Medulla oblongata (tissue), 1 donor: Measurements from ENCODE around the gene VPS8.

Source experiments
- DNase-seq: peaks from one replicate; pipeline ENCODE4 v3.0.0-alpha.2; 2015; ENCODE audit errors: extremely low spot score

The VPS8 gene

DNA sequence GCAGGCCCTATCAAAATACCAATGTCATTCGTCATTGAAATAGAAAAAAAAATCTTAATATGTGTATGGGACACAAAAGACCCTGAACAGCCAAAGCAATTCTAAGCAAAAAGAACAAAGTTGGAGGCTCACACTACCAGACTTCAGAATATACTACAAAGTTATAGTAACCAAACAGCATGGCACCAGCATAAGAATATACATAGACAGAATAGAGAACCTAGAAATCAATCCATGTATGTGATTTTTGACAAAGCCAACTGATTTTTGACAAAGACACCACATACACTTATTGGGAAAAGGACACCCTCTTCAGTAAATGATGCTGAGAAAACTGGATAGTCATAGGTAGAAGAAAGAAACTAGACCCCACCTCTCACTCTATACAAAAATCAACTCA is 245.9 kb downstream of the VPS8 start:
- DNase-seq: no peak

GRCh38 chr3:185058796-185059195 is 246.8 kb downstream of the VPS8 start:
- no peak for DNase-seq

GRCh38 chr3:185059766-185060165 is 247.8 kb downstream of the VPS8 start:
- DNase-seq: no peak

- DNase-seq: no peak
Observed at GRCh38 chr3:185060655-185061054, 248.7 kb downstream of the VPS8 start.

DNA sequence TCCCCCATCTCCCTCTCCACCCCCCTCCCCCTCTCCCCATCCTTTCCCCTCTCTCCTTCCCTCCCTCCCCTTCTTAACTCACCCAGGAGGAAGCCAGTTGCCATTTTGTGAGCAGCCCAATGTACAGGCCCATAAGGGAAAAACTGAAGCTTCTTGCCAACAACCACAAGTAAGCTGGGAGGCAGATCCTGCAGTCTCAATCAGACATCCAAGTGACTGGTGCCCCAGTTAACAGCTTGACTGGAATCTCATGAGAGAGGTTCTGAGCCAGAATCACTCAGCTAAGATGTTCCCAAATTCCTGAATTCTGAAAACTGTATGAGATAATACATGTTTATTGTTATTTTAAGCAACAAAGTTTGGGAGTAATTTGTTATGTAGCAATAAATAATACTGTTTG is 250.2 kb downstream of the VPS8 start:
- DNase-seq: no peak

DNA sequence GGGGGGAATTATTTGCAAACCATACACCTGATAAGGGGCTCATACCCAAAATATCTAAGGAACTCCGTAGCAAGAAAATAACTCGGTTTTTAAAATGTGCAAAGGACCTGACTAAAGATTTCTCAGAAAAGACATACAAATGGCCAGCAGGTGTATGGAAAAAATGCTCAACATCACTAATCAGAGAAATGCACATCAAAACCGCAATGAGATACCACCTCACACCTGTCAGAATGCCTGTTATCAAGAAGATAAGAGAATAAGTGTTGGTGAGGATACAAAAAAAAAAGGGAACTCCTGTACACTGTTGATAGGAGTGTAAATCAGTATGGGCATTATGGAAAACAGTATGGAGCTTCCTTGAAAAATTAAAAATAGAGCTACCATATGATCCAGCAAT is 251.5 kb downstream of the VPS8 start:
- DNase-seq: no peak

- no peak for DNase-seq
Observed at GRCh38 chr3:185065059-185065458, 253.1 kb downstream of the VPS8 start.

DNA sequence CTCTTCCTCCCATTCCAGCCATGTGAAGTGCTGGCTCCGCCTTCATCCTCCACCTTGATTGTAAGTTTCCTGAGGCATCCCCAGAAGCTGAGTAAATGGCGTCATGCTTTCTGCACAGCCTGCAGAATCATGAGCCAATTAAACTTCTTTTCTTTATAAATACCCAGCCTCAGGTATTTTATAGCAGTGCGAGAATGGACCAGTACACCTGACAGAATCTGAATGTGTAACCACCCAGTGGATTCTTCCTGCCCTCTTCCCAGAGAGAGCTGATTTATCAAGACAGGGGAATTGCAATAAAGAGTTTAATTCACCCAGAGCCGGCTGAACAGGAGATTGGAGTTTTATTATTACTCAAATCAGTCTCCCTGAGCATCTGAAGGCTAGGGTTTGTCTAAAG is 254.3 kb downstream of the VPS8 start:
- no peak for DNase-seq

GRCh38 chr3:185067173-185067572 is 255.2 kb downstream of the VPS8 start:
- DNase-seq: no peak

DNA sequence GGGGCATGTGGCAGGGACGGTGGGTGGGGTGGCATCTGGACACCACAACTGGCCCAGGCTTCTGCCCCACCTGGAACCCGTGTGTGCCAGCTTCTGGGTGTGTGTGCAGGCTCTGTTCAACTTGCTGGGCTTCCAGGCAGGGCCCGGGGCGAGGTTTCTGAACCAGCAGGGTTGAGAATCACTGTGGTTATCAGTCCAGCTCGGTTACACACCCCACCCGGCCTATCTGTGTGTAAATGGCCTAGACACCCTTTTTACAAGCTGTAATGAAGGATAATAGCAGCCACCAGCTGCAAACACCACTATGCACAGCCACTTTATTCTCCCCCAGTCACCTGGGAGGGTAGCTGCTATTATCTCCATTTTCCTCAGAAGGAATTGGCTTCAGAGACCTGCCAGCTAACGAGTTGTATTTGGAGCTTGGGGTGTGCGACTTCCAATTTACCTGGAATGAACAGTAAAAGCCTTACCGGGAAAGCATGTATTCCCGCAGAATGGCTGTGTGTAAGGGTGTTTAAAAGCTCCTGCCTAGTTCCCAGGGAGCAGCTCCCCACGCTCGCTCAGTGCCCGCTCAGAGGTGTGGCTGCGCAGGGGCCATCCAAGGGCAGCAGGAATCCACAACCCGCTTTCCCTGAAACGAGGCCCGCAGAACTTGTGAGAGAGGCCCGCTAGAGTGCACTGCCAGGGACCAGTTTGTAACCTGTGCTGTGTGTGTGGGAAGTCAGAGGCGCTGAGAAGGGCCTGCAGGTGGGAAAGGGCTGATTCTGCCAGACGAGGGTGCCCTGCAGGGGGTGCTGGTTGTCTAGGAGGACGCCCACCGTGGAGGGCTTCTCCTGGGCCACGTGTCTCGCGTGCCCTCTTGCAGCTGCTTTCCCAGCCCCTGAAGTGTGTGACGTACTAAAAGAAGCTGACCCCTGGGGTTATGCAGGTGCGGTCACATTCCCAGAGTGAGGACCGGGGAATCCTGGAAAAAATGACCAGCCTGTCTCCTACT is 257.4 kb downstream of the VPS8 start:
- no peak for DNase-seq

DNA sequence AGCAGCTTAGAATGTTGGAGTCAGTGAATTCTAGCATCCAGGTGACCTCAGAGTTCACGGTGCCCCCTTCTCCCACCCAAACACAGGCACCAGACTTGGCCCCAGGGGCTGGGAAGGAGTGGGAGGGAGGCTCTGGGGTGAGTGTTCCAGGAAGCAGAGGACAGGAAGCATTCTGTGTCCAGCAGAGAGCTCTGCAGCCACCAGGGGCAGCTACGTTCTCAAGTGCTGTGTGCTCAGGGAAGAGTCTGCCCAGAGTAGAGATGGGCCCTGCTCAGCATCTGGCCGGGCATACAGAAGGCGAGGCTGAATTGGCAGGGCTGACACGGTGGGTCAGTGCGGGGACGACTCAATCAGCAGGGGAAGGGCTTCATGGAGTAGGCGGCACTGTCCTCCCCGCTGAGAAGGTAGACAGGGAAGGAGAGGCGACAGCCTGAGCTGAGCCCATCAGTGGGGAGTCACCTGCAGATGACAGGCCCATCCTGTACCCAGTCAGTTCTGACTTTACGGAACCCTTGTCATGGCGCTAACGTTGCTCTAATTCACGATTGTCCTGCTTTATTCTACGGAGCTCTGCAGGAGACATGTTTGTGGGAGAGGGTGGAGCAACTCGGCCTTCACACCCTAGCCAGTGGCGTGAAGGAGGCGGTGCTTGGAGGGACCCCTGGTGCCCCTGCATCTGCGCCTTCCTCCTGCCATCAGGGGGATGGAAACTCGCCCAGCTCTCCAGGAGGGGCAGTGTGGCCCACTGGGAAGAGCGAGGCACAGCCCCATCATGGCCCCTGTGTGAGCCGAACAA is 258.7 kb downstream of the VPS8 start:
- DNase-seq: no peak

GRCh38 chr3:185071287-185071800 is 259.4 kb downstream of the VPS8 start:
- no peak for DNase-seq

DNA sequence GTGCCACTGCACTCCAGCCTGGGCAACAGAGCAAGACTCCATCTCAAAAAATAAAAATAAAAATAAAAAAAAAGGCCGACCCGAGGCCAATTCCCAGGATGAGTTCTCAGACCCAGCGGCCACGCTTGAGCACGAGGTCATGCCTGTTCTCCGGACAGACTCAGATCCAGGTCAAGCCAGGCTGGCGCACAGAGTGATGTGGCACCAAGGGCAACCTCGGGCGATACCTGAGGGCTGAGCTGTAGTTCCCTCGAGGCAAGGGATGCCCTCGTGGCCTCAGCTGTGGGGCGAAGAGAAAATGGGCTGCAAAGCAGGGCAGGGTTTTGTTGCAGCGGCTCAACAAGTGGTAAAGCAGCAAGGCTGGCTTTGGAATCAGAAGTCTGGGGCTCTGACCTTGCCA is 263.6 kb downstream of the VPS8 start:
- no peak for DNase-seq

GRCh38 chr3:185076219-185076618 is 264.3 kb downstream of the VPS8 start:
- no peak for DNase-seq

DNA sequence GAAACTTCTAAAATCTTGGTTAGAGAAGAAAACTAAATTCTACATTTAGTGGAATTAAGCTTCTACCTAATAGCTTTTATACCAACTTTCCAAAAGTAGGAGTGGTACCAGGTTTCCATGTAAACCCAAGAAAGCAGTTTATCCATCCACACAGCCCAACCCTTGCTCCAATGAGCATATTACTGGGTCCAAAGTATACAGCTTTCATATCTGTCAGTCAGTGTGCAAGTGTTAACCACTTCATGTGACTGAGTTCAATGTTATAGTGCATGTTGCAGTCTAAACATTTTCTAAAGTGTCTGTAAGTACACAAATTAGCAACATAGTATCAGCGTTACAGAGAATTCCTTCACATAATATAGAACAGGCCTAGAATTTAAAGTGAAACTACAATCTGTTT is 267.7 kb downstream of the VPS8 start:
- DNase-seq: no peak

GRCh38 chr3:185081521-185081920 is 269.6 kb downstream of the VPS8 start:
- no peak for DNase-seq

GRCh38 chr3:185082149-185082548 is 270.2 kb downstream of the VPS8 start:
- DNase-seq: no peak

GRCh38 chr3:185082829-185083228 is 270.9 kb downstream of the VPS8 start:
- DNase-seq: no peak

DNA sequence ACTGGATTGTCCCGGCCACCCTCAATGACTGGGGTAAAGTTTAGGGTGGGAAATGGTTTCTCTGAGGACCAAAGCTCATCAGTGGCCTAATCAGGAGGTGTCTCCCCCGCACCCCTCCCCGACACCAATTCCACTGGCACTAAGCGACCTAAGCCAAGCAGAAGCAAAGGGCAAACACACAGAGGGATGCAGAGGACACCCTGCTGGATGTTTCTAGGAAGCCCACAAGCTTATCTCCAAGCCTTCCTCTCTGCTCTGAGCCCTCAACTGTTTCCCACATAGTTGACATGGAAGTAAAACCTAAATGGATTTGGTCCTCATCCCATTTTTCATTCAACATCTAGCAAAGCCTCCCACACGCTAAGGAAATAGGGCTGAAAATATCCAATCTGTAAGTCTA is 272.4 kb downstream of the VPS8 start:
- DNase-seq: no peak

DNA sequence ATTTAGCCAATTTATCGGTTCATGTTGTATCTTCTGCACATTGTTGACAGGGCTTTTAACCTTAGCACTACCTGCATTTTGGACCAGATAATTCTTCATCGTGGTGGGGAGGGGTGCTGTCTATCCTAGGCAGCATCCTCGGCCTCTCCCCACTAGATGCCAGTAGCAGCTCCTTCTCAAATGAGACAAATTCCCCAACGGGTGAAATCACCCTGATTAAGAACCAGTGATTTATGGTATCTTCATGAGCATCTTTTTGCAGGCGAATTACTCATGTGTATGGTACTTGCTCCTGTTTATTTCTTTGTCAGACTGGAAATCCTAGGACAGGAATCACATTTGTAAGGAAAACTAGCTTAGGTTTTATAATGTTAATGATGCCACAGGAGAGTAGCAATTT is 272.9 kb downstream of the VPS8 start:
- peak; percentile 38 for DNase-seq

DNA sequence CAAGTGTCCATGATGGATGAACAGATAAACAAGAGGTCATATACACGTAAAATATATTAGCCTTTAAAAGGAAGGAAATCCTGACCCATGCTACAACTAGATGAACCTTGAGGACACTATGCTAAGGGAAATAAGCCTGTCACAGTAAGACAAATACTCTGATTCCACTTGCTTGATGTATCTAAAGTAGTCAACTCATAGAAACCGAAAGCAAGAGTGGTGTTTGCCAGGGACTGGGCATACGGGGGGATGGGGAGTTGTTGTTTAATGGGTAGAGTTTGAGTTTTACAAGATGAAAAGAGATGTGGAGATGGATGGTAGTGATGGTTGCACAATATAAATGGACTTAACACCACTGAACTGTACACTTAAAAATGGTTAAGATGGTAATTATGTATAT is 275.5 kb downstream of the VPS8 start:
- DNase-seq: no peak

- DNase-seq: no peak
Observed at GRCh38 chr3:185089343-185089742, 277.4 kb downstream of the VPS8 start.

DNA sequence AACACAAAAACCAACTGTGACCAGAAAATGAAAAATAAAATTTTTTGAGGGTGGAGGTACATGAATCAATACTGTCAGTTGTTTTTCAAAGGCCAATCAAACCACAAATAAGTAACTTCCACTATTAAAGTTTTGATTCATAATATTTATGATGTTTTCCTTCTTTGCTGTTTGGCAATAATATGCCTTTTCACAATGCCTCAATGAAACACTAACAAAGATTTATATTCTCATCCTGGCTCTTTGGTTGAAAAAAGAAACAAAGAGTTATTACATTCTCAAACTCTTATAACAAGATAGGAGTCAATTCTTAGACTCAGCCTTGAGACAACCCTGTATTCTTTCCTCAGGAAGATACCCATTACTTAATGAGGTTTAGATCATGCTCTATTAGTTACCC is 277.8 kb downstream of the VPS8 start:
- DNase-seq: no peak
